ENCODE measurements around the gene B4GALNT2.

- TF ChIP-seq POLR2A (IDR thresholded peaks at IDR 0.05; ENCODE audit: low read length) (no peak), GATA1 (IDR thresholded peaks at IDR 0.05; ENCODE audit: low read depth, low read length) (no peak)
These were observed 48.5 kb downstream of the B4GALNT2 start for GRCh38 chr17:49180998-49181635.
